ENCODE data around the gene TRAF2.
A peak's percentile ranks its signal among the peaks of the same experiment; 100 is the strongest.
"Not testable (repeated sequence)": the region's sequence is repeated elsewhere in the genome, so short reads cannot be mapped to it uniquely, and the experiment has no call there.

The TRAF2 gene

DNA sequence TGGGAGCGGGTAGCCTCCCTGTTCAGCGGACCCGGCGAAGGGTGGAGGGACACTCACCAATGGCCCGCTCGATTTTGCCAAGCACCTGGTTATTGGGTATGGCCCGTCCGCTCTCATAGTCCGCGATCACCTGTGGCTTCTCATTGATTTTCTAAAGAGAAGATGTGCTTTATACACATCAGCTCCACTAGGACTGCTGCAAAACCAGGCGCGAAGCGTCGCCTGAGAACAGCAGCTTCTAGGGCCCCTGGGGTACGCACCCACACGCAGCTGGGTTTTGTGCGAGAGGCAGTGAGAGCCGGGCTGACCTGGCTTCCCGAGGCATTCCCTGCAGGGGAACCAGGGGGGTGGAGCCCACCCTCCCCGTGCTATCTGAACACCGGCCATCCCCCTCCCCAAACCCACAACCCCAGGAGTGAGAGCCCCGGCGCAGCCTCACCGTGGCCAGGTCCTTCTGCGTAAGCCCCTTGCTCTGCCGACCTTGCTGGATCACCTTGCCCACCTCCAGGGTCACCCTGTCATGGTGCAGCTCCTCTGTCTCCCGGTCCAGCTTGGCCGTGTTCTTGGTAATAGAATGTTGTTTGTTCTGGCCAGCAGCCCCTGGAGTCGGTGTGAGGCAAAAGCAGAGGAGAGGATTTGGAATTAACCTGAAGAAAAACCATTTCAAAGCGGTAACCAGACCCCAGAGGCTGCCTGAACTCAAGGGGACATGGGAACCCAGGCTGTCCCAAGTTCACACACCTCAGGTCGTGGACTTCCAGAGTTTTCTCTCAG is 23.3 kb upstream of the TRAF2 start:
- H3K4me3 ChIP-seq (ENCODE audit: low read depth, low read length): no peak overlapping the region
- TF ChIP-seq, protein P1, sequence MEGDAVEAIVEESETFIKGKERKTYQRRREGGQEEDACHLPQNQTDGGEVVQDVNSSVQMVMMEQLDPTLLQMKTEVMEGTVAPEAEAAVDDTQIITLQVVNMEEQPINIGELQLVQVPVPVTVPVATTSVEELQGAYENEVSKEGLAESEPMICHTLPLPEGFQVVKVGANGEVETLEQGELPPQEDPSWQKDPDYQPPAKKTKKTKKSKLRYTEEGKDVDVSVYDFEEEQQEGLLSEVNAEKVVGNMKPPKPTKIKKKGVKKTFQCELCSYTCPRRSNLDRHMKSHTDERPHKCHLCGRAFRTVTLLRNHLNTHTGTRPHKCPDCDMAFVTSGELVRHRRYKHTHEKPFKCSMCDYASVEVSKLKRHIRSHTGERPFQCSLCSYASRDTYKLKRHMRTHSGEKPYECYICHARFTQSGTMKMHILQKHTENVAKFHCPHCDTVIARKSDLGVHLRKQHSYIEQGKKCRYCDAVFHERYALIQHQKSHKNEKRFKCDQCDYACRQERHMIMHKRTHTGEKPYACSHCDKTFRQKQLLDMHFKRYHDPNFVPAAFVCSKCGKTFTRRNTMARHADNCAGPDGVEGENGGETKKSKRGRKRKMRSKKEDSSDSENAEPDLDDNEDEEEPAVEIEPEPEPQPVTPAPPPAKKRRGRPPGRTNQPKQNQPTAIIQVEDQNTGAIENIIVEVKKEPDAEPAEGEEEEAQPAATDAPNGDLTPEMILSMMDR (IDR thresholded peaks at IDR 0.05; ENCODE audit: low read depth, low read length): no peak
- TF ChIP-seq POLR2A (IDR thresholded peaks at IDR 0.05; ENCODE audit: extremely low read depth, insufficient read length) (no peak), MAX (IDR thresholded peaks at IDR 0.05; ENCODE audit: low read depth, low read length) (no peak), MYC (IDR thresholded peaks at IDR 0.05; ENCODE audit: low read depth, low read length) (no peak)
- DNase-seq (ENCODE audit: low read depth): no peak

GRCh38 chr9:136863623-136864273 is 22.6 kb upstream of the TRAF2 start:
- DNase-seq (ENCODE audit: low read depth): no peak
- no peak for TF ChIP-seq MAX (IDR thresholded peaks at IDR 0.05; ENCODE audit: low read depth, low read length)
- no peak for TF ChIP-seq POLR2A (IDR thresholded peaks at IDR 0.05; ENCODE audit: extremely low read depth, insufficient read length)
- TF ChIP-seq, protein P1 (IDR thresholded peaks at IDR 0.05; ENCODE audit: low read depth, low read length): no peak
- no peak for TF ChIP-seq MYC (IDR thresholded peaks at IDR 0.05; ENCODE audit: low read depth, low read length)
- H3K4me3 ChIP-seq (ENCODE audit: low read depth, low read length): no peak overlapping the region

- peak overlapping the region; percentile 69 for H3K4me3 ChIP-seq (ENCODE audit: low read depth, low read length)
- DNase-seq (ENCODE audit: low read depth): no peak
- TF ChIP-seq, protein P1 (IDR thresholded peaks at IDR 0.05; ENCODE audit: low read depth, low read length): no peak
- TF ChIP-seq MYC (IDR thresholded peaks at IDR 0.05; ENCODE audit: low read depth, low read length): no peak
- no peak for TF ChIP-seq MAX (IDR thresholded peaks at IDR 0.05; ENCODE audit: low read depth, low read length)
- no peak for TF ChIP-seq POLR2A (IDR thresholded peaks at IDR 0.05; ENCODE audit: extremely low read depth, insufficient read length)
Observed at GRCh38 chr9:136865041-136865767, 21.1 kb upstream of the TRAF2 start.

DNA sequence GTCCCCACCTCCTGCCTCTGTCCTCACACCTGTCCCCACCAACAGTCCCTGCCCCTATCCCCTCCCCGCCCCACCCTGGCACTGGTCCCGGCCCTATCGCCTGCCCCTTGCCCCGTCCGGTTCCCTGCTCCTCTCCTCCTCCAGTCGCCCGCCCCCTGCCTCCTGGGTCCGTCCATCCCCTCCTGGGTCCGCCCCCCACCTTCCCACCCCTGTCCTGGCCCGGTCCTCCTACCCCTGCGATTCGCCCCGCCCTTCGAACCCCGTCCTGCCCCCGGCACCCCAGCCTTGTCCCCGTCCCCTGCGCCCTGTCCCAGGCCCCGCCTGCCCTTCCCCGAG is 20.6 kb upstream of the TRAF2 start:
- H3K4me3 ChIP-seq (ENCODE audit: low read depth, low read length): peak overlapping the region; percentile 69
- DNase-seq (ENCODE audit: low read depth): no peak
- TF ChIP-seq MYC (IDR thresholded peaks at IDR 0.05; ENCODE audit: low read depth, low read length) (no peak), POLR2A (IDR thresholded peaks at IDR 0.05; ENCODE audit: extremely low read depth, insufficient read length) (no peak), MAX (IDR thresholded peaks at IDR 0.05; ENCODE audit: low read depth, low read length) (no peak)
- TF ChIP-seq, protein P1 (IDR thresholded peaks at IDR 0.05; ENCODE audit: low read depth, low read length): no peak

- peak overlapping the region; percentile 59 for H3K4me3 ChIP-seq (ENCODE audit: low read depth, low read length)
- not testable (repeated sequence) for DNase-seq (ENCODE audit: low read depth)
Observed at GRCh38 chr9:136866898-136867421, 19.4 kb upstream of the TRAF2 start.

GRCh38 chr9:136867480-136867879 is 18.8 kb upstream of the TRAF2 start:
- DNase-seq (ENCODE audit: low read depth): no peak
- H3K4me3 ChIP-seq (ENCODE audit: low read depth, low read length): no peak overlapping the region

More at GRCh38 chr9:136867480-136867879, 18.8 kb upstream of the TRAF2 start:
- no peak for TF ChIP-seq MYC (IDR thresholded peaks at IDR 0.05; ENCODE audit: low read depth, low read length)
- no peak for TF ChIP-seq MAX (IDR thresholded peaks at IDR 0.05; ENCODE audit: low read depth, low read length)
- TF ChIP-seq, protein P1 (IDR thresholded peaks at IDR 0.05; ENCODE audit: low read depth, low read length): no peak
- no peak for TF ChIP-seq POLR2A (IDR thresholded peaks at IDR 0.05; ENCODE audit: extremely low read depth, insufficient read length)
